NCI-H446 treated with DMSO at 0.1 percent for 48 hours (cell line): ENCODE data around the gene SNRNP27.
"Not testable (repeated sequence)": the region's sequence is repeated elsewhere in the genome, so short reads cannot be mapped to it uniquely, and the experiment has no call there.

ENCODE experiments used
- DNase-seq: peaks from one replicate; lab custom pipeline; 2025; lab: John Stamatoyannopoulos, UW

The SNRNP27 gene

GRCh38 chr2:69946351-69947324 lies 52.9 kb downstream of the SNRNP27 start:
- no peak for DNase-seq

GRCh38 chr2:69947325-69947931 lies 53.7 kb downstream of the SNRNP27 start:
- DNase-seq, result no peak

- no peak for DNase-seq
Measured at GRCh38 chr2:69948032-69948962, 54.5 kb downstream of the SNRNP27 start.

GRCh38 chr2:69948963-69949645 lies 55.3 kb downstream of the SNRNP27 start:
- DNase-seq, result no peak

GRCh38 chr2:69950241-69950640 lies 56.5 kb downstream of the SNRNP27 start:
- DNase-seq, result no peak

- not testable (repeated sequence) for DNase-seq
Measured at GRCh38 chr2:69950671-69951070, 56.9 kb downstream of the SNRNP27 start.

- no peak for DNase-seq
Measured at GRCh38 chr2:69952336-69953115, 58.8 kb downstream of the SNRNP27 start.

GRCh38 chr2:69954084-69954483 lies 60.3 kb downstream of the SNRNP27 start:
- no peak for DNase-seq
